Ishikawa (cell line): ENCODE data around the gene SGPP2.

Source experiments
- CEBPB ChIP-seq: IDR thresholded peaks from 2 replicates; pipeline ENCODE4 v1.6.1; 2012
- CREB1 ChIP-seq: IDR thresholded peaks from 2 replicates; pipeline ENCODE4 v1.6.1; 2012; ENCODE audit warnings: low read depth
- EP300 ChIP-seq: IDR thresholded peaks from 2 replicates; pipeline ENCODE4 v1.6.1; 2012; ENCODE audit warnings: borderline replicate concordance
- MAX ChIP-seq: IDR thresholded peaks from 2 replicates; pipeline ENCODE4 v1.6.1; 2012
- YY1 ChIP-seq: IDR thresholded peaks from 2 replicates; pipeline ENCODE4 v1.6.1; 2012; ENCODE audit warnings: low read depth

GRCh38 chr2:222423632-222424275 lies 589 bp upstream of the SGPP2 start:
- TF ChIP-seq CREB1 (no peak), YY1 (no peak), CEBPB (0 out of 2 replicates have a peak, but pooled peaks have one; percentile 50), EP300 (no peak), MAX (no peak)
